Measurements from ENCODE around the gene SMIM44. TPM values are rescaled to one million over a fixed set of nuclear protein-coding genes. Genes with fewer than 3 reads are reported as not detected.
"Not testable (repeated sequence)": the region's sequence is repeated elsewhere in the genome, so short reads cannot be mapped to it uniquely, and the experiment has no call there.

The SMIM44 gene
- total RNA-seq, 4 donors from 2014 or later: not detected

DNA sequence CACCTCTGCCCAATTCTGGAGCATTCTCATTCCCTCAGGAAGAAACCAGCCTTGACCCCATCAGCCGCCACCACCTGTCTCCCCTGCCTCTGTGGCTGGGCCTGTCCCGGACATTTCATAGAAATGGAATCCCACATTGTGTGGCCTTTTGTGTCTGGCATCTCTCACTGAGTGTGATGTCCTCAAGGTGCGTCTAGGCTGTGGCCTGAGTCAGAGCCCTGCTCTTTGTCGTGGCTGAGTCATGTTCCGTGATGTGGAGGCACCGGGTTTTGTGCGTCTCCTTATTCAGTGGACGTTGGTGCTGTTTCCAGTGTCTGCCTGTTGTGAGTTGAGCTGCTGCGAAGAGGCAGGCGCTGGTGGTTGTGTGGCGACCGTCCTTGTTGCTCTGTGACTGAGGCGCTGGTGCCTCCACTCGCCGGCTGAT is 26.3 kb upstream of the SMIM44 start:
- Histone ChIP-seq H3K36me3 (no peaks in the 10 kb centered on the region), H3K27ac (no peak overlapping the region), H3K27me3 (no peaks in the 10 kb centered on the region), H3K9me3 (no peaks in the 10 kb centered on the region), H3K4me3 (replicated peaks in 1 of 3) (no peak overlapping the region), H3K4me1 (peaks cover 8 to 15% of the 10 kb centered on the region in 2 donors)
- intact Hi-C loops (cut with DNase I): no loop called here
- TF ChIP-seq POLR2A (IDR thresholded peaks at IDR 0.05): no peak
- TF ChIP-seq, protein P1, sequence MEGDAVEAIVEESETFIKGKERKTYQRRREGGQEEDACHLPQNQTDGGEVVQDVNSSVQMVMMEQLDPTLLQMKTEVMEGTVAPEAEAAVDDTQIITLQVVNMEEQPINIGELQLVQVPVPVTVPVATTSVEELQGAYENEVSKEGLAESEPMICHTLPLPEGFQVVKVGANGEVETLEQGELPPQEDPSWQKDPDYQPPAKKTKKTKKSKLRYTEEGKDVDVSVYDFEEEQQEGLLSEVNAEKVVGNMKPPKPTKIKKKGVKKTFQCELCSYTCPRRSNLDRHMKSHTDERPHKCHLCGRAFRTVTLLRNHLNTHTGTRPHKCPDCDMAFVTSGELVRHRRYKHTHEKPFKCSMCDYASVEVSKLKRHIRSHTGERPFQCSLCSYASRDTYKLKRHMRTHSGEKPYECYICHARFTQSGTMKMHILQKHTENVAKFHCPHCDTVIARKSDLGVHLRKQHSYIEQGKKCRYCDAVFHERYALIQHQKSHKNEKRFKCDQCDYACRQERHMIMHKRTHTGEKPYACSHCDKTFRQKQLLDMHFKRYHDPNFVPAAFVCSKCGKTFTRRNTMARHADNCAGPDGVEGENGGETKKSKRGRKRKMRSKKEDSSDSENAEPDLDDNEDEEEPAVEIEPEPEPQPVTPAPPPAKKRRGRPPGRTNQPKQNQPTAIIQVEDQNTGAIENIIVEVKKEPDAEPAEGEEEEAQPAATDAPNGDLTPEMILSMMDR (IDR thresholded peaks at IDR 0.05): no peak
- WGBS, 2 donors: 92 to 94% methylated on average over 15 of the region's 15 CpGs
- no peak for DNase-seq

DNA sequence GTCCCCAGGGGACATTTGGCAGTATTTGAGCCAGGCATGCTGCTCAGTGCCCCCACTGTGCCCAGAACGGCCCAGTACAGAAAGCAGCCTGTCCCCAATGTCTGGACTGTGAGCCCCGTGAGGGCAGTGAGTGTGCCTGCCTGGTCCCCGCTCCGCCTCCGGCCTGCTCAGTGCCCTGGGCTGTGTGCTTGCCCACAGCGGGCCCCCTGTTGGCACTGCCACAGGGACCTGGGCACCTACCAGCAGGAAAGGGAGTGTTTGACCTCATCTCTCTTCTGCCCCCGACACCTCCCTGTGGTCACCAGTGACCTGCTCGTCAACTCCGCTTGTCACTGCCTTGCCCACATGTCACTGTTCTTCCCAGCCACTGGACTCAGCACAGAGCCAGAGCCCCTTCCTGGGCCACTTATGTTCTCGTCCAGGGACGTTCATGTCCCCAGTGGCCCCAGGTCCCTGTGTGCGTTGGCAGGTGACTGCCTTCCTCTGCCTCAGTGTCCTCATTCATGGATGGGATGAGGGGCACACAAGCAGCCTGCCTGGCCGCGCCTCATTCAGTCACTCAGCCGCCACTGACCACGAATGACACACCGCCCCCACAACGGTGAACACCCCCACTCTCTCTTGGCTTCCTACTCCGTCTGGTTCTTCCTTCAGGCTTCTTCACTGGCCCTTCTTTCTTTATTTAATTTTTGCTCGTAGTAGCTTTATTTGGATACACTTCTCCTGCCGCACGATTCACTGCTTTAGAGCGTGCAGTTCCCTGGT is 25.7 kb upstream of the SMIM44 start:
- H3K9me3 ChIP-seq: no peaks in the 10 kb centered on the region
- no peak overlapping the region for H3K27ac ChIP-seq
- TF ChIP-seq POLR2A (IDR thresholded peaks at IDR 0.05): no peak
- TF ChIP-seq, protein P1 (IDR thresholded peaks at IDR 0.05): no peak
- peaks cover 8 to 15% of the 10 kb centered on the region in 2 donors for H3K4me1 ChIP-seq
- WGBS, 2 donors: 92 to 93% methylated on average over 17 to 23 of the region's 23 CpGs
- intact Hi-C loops (cut with DNase I): no loop called here
- no peaks in the 10 kb centered on the region for H3K36me3 ChIP-seq
- H3K27me3 ChIP-seq: no peaks in the 10 kb centered on the region
- no peak for DNase-seq
- H3K4me3 ChIP-seq (replicated peaks in 1 of 3): no peak overlapping the region

- H3K36me3 ChIP-seq; H3K9me3 ChIP-seq; intact Hi-C loops (cut with DNase I); H3K4me3 ChIP-seq (replicated peaks in 1 of 3); H3K27me3 ChIP-seq; DNase-seq; H3K27ac ChIP-seq: not testable (repeated sequence)
- H3K4me1 ChIP-seq: peaks cover 8 to 15% of the 10 kb centered on the region in 2 donors
- WGBS, 2 donors: 93 to 95% methylated on average over 18 of the region's 18 CpGs
Observed at GRCh38 chr19:3508121-3508661, 24.9 kb upstream of the SMIM44 start.

- intact Hi-C loops (cut with DNase I): no loop called here
- H3K27ac ChIP-seq: peak overlapping the region in 1 of 3 donors; percentile 12
- no peaks in the 10 kb centered on the region for H3K9me3 ChIP-seq
- TF ChIP-seq, protein P1 (IDR thresholded peaks at IDR 0.05): no peak
- no peak for TF ChIP-seq POLR2A (IDR thresholded peaks at IDR 0.05)
- H3K27me3 ChIP-seq: no peaks in the 10 kb centered on the region
- peak overlapping the region; percentile 24 to 98 (median 73) for H3K4me3 ChIP-seq (replicated peaks in 1 of 3)
- H3K4me1 ChIP-seq: peaks cover 8 to 15% of the 10 kb centered on the region in 2 donors
- 22 to 24% methylated on average over 20 to 24 of the region's 31 CpGs for WGBS, 2 donors
- H3K36me3 ChIP-seq: no peaks in the 10 kb centered on the region
- DNase-seq: peak; percentile 44 to 48
Observed at GRCh38 chr19:3507371-3508120, 24.3 kb upstream of the SMIM44 start.

DNA sequence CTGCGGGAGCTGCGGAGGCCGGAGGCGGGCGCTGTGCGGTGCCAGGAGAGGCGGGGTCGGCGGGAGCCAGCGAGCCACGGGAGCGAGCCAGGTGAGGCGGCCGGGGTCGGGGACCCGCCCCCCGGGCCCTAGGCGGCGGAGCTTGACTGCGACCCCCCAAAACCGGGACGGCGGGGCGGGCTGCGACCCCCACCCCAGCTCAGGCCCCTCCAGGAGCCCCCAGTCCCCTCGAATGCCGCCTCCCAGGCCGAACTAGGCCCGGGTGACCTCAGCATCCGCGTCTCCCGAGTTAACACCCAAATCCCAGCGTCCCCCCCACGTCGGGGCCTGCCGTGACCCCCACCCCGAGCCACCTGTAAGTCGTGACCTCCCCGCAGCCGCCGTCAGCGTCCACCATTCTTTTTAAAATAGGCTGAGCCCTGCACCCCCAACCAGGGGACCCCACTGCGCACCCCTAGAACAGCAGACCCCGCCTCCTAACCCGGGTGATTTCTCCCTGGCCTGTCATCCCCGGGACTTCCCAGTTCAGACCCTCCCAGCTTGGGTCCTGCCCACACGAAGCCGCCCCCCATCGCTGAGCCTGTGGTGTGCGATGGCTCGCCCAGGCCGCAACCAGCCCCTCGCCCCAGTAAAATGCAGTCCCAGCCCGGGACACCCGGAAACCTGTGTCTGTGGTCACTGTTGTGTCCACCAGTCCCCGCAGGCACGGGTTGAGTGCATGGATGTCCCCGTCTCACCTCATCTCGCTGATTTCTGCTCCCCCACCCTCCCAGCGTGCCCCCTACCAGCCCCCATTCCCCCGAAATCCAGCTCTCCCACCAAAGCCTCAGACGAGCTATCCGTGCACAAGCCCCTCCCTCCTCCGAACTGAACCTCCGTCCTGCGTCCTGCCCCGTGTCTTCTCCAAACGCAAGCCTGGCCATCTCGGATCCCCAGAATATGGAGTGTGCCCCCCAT is 23.4 kb upstream of the SMIM44 start:
- peak; percentile 25 to 43 for DNase-seq
- no peaks in the 10 kb centered on the region for H3K36me3 ChIP-seq
- H3K27ac ChIP-seq: peak overlapping the region; percentile 48 to 54 (median 52)
- no peaks in the 10 kb centered on the region for H3K9me3 ChIP-seq
- no peaks in the 10 kb centered on the region for H3K27me3 ChIP-seq
- H3K4me3 ChIP-seq (replicated peaks in 1 of 3): peak overlapping the region; percentile 24 to 98 (median 73)
- 0 to 2% methylated on average over 18 to 20 of the region's 69 CpGs for WGBS, 2 donors
- H3K4me1 ChIP-seq: peaks cover 8 to 15% of the 10 kb centered on the region in 2 donors
- TF ChIP-seq, protein P1 (IDR thresholded peaks at IDR 0.05): peak in 1 of 6 experiments; percentile 5
- peak in 1 of 2 donors; percentile 41 for TF ChIP-seq POLR2A (IDR thresholded peaks at IDR 0.05)
- intact Hi-C loops (cut with DNase I): no loop called here

Measured in thyroid gland (tissue), 4 donors.